GM04503 (cell line): Measurements from ENCODE around the gene DPCD.

Experiments used
- DNase-seq: peaks from one replicate; pipeline ENCODE4 v3.0.0-alpha.2; 2012; ENCODE audit warnings: low read depth

The DPCD gene

DNA sequence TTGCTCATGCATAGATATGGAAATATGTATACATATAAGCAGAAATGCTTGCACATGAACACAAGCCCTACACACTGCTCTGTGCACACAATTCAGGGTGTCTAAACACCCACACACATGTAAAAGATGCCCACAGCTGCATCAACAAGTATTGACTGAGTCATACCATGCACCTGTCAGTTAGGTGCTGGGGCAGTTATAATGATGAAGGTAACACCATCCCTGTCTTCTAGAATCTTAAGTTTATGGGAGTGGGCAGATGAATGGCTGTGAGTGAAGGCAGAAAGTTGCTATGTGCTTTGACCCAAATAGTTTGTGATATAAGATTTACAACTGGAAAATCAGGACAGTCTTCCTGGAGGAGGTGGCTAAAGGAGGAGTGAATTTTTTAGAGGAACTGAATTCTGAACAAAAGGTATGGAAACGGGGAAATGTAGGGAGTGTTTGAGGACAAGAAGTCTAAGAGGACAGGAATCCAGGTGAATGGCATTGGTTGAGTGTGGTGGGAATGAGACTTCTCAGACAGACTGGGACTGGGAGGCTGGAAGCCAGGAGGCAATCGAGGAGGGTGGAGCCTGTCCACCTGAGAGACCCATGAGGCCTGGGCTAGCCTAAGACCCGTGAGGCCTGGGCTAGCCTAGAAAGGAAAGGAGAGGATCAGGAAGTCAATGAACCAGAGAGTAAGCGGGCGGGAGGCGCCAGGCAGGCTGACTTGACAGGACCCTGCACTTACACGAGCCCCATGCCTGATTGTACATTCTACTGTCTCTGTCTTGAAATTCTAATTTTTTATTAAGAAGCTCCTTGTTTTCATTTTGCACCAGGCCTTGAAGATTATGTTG is 20.7 kb upstream of the DPCD start:
- DNase-seq, result no peak

DNA sequence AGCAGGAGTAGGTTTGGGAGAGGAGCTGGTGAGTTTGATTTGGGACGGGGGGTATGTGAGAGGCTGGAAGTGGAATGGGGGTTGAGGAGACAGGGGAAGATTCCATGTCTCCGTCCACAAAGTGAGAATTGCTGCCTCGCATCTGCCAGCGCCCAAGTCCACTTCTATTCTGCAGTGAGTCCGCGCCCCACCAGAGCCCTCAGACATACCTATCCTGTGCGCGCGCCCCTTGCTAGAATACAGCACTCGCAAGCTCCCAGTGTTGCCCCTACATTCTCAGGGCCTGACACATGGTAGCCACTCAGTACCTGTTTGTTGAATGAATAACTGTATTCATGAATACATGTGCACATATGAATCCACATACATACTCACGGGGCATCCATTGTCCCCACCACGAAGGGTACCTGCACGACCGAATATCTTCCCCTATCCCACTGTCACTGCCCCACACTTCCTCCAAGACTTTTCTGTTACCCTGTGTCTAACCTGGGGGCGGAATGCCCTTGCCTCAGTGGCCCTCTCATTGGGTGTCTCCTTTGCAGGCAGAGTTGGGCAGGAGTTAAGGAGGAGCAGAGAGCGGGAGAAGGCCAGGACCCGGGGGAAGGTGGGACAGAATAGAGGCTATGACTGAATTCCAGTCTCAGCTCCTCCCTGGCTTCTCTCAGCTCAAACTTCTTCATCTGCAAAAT is 19.9 kb upstream of the DPCD start:
- DNase-seq, result no peak

DNA sequence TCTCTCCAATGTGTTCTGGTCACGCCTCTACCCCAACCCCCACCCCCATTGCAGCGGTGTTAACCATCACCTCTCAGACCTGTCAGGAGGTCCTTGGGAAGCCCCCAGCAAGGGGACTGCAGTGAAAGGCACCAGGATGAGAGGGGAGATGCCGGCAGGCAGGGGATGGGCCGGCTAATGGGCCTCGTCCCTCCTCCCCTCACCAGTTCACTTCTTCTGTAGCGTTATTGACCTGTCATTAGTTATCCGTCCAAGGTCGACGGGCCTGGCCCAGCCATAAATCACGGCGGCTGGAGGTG is 18.8 kb upstream of the DPCD start:
- no peak for DNase-seq

DNA sequence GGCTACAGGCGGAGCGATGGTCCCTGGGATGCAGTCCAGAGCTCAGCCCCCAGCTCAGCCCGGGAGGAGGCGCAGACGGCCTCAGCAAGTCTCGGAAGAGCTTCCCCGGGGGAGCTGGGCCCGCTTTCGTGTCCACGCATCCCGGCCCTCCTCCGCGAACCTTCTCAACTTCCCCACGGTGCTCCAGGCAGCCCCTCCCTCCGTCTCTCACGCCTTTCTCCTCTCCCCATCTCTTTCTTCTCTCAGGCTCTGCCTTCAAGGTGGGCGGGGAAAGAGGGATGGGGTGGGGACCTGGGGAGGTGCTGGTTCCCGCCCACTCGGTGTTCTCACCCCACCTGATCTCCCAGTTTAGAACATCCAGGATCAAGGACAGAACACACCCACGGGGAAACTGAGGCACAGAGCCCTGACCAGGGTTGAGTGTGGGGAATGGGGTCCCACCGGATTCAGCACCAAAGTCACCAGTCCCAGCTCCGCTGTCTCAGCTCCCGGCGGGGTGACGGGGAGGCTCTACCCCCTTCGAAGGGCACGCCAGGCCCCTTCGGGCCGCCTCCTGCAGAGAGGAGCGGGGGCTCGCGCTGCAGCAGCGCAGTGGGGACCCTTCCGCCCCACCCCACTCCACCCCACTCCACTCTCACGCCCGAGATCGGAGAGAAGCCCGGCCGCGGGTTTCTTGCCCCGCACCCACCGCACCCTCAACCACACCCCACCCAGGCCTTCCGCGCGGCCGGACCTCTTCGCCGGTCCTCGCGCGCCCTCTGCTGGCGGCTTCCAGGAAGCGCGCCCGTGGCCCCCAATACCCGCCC is 18.3 kb upstream of the DPCD start:
- DNase-seq, result no peak

DNA sequence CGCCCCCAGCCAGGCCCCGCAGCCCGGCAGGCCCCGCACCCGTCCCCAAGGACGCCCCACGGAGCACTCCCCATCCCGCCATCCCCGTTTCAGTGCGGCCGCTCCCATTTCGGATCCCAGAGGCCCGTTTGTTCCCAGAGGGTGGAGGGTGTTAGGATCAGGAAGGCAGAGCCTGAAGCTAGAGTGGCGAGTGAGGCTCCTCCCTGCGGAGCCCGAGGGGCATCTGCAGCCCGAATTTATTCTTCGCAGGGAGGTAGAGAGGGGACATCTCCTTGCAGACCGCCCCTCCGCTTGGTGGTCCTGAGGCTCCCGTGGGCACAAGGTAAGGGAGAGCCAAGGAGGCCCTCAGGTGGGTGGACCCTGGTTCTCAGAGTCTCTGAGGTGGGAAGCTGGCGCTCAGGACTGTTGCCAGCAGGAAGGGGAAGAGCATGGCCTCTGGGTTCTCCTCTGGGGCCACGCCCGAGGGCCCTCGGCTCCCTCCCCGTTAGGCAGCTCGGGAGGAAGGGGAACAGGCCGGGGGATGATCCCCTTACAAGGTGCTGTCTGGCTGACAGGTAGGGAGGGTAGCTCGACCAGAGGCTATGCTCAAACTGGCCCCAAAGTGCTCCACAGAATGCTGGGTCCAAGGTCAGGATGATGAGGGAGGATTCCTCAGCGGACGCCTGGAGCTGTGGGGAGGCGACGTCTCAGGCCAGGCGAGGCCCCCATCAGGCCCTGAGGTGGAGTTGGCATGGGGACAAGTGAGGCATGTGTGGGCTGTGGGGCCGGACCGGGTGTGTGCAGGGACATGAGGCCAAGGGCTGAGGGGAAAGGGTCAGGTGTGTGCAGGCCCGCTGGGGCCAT is 17.5 kb upstream of the DPCD start:
- no peak for DNase-seq

DNA sequence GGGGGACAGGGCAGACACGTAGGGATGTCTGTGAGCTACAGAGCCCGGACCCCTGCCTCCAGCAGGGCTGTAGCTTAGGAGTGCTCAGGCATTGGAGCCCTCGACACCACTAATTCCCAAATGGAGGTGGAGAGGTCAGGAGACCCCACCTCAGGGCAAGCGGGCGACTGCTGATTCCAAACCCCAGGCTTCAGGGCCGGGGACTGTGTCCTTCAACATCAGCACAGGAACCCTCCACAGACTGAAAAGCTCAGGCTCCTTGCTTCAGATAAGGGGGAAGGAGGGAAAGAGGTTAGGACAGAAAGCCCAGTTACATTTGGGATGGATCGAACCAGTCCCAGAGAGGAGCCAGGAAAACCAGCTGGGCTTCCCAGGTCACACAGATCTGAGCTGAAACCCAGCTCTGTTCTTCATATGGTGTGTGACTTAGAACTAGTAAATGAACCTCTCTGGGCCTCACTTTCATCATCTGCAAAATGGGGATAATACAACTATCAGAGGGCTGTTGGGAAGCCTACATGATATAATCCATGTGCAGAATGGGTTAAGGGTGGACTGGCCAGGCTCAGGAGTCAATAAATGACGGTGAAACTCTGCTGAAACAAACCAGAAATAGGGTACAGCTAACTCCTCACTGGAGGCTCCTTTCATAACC is 16.7 kb upstream of the DPCD start:
- DNase-seq, result no peak

DNA sequence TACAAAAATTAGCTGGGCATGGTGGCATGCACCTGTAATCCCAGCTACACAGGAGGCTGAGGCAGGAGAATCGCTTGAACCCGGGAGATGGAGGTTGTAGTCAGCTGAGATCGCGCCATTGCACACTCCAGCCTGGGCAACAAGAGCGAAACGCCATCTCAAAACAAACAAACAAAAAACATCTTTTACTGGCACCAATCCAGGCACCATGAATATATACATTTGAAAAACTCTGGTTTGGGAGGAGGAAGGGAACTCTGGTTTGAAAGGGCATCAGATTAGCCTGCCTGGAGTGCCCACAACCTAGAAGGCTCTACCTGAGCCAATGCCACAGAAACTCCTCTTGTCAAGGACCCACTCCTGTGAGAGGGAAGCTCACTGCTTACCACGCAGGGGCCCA is 16.0 kb upstream of the DPCD start:
- DNase-seq, result no peak

DNA sequence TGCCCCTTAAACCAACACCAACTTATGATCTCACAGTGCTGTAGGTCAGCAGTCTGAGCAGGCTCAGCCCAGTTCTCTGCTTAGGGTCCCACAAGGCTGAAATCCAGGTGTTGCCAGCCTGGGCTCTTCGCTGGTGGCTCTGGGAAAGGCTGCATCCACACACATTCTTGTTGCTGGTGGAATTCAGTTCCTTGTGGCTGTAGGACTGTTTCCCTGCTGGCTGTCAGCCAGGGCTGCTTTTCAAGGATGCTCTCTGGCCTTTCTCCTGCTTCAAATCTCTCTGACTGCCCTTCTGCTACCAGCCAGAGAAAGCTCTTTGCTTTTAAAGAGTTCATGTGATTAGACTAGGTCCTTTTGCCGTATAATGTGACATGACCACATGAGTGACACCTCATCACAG is 15.3 kb upstream of the DPCD start:
- no peak for DNase-seq

DNA sequence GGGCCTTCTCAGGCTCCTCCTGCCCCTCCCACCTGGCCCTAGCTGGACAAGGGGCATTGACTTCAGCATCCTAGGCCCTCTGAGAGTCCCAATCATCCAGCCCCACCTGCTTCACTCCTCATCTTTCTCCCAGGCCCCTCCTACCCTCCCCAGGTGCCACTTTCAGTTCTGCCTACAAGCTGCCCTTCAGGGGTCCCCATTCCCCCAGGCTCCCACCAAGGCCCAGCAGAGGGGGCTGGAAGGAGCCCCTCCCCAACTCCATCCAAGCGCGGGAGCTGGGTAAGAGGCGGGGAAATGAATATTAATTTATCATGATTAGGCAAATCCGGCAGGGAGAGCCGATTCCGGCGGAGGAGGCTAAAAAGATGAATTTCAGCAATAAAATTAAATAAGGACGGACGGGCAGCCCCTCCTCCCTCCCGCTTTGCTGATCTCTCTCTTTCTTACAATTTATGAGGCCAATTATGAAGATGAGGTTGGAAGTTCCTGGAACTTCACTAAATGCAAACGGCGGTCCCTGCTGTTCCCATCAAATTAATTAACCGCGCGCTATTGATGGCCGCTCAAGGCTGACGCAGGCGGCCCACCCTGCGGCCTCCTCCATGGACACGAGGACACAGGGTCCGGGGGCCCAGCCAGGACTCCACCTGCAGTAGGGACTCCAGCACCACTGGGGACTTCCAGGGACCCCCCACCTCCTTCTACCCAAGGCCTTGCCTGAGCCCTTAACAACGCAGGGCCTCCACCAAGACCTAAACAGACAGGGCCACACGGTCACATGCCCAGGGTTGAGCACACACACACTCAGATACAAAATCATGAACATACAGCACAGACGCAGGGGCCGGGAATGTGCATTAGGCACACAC is 14.0 kb upstream of the DPCD start:
- DNase-seq, result no peak

DNA sequence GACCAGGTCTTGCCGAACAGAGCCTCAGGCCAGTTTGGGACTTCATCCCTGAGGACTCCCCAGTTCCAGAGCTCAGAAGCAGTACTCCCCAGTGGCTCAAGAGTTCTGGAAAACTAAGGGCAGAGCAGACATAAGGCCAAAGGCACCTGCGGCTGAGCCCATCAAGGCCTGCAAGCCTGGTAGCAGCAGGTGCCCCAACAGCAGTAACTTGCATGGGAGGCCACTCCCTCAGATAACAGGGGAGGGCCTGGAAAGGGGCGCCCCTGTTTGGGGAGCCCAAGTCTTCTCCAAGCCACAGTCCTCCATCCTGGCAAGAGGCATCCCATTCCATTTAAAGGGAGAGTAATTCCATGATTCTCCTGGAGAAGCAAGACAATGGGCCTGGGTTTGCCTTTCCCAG is 13.0 kb upstream of the DPCD start:
- DNase-seq, result no peak

DNA sequence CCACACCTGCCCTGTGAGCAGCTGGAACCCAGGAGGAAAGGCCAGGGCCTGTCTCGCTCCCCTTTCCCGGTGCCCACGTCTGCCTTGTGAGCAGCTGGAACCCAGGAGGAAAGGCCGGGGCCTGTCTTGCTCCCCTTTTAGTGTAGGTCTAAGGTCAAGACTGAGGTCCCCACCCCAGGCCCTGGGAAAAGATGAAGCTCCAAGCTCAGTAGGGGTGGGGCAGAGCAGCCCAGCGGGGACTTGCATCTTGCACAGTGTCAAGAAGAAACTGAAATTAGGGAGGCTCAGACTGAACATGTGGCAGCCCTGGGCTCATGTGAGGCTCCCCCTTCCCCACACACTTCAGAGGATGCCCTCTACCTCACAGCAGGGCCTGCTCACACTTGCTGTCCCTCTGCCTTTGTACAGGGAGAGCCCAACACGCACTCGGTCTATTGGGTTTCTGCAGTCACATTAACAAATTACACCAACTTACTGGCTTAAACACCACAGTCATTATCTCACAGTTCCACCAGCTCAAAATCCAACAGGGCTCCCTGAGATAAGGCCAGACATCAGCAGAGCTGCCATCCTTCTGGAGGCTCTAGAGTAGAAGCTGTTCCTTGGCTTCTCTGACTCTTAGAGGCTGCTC is 12.4 kb upstream of the DPCD start:
- no peak for DNase-seq

DNA sequence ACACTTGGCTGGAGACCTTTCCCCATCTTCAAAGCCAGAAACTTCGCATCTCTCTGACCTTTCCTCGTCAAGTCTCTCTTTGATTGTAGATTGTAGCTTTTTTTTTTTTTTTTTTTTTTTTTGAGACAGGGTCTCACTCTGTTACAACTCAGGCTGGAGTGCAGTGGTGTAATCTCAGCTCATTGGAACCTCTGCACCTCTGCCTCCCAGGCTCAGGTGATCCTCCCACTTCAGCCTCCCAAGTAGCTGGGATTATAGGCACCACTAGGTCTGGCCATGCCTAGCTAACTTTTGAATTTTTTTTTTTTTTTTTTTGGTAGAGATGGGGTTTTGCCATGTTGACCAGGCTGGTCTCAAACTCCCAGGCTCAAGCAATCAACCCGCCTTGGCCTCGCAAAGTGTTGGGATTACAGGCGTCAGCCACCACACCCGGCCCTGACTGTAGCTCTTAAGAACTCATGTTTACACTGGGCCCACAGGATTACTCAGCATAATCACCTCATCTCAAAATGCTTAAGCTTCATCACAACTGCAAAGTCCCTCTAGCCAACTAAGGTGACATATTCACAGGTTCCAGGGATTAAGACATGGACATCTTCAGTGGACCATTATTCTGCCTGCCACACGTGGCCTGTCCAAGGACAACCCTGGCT is 11.8 kb upstream of the DPCD start:
- no peak for DNase-seq

DNA sequence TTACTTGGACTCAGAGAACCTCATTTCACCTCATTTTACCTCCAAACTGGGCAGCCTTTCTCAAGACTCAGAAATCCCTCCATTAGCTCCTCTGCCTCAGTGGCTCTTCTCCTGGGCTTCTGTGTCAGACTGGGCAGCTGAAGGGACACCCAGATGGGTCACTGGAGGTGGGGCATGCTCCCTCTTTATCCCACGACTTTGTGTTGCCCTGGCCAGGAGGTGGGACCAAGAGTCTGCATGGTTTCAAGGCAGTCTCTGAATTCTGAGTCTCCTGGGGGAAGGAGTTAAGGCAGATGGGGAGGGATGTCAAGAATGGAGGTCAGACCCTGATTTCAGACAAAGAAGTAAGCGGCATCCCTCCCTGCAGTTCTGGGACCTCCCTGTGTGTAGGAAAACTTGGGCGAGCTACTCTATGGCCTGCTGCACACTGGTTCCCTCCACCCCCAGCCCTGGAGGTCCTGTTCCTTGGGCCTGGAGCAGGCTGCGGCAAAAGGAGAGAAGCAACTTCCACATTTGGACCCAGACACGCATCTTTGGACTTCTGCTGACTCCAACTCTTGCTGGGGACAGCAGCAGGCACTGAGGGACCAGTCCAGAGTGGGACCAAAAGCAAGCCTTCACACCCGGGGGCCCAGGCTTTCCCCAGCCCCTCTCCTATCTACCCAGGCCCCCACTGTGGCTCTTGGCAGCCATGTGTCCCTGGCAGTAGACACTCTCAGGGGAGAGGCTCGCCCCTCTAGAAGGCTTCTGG is 10.8 kb upstream of the DPCD start:
- DNase-seq, result no peak

DNA sequence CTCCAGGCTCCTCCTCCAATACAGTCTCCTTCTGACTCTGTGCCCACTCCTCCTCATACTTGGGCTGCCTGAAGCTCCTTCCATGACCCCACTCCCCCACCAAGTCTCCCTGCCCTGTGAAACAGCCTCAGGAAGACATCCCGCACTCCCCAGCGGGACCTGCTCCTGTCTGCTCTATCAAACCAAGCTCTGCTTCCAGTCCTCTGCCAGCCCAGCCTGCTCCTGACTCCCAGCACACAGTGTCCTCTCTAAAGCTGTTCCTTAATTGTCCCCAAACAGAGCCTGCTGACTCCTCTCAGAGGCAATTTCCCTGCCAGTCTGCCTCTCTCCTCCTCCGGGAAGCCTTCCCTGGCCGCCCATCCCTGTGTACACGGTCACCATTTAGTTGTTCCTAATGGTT is 9.9 kb upstream of the DPCD start:
- DNase-seq, result no peak

DNA sequence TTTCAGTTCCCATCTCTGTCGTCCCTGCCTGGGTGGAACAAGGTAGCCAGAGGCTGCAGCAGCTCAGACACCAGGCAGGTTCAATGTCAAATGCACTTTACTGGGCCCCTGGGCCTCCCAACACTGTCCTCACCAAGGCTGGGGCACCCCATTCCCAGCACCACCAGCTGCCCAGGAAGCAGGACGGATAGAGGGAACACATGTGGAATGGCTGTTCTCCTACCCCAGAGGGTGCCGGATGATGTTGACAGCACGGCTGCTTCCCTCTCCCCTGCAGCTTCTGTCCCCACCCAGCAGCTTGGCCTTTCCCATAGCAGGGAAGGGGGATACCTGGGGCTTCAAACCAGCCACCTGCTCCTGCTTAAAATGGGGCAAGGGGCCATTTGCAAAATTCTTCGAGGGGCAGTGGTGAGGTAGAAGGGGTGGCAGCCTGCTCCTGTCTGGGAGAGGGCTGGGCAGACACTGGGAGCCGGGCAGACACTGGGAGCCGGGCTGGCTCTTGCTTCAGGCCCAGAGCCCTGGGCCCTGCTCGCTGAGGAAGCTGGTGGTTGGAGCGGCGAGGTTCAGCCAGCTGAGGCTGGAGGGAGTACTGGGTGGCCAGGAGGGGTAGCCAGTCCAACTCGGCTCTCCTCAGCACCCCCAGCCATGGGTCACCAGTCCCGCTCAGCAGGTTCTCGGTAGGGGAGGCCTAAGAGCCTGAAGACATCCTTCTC is 9.2 kb upstream of the DPCD start:
- DNase-seq, result no peak

DNA sequence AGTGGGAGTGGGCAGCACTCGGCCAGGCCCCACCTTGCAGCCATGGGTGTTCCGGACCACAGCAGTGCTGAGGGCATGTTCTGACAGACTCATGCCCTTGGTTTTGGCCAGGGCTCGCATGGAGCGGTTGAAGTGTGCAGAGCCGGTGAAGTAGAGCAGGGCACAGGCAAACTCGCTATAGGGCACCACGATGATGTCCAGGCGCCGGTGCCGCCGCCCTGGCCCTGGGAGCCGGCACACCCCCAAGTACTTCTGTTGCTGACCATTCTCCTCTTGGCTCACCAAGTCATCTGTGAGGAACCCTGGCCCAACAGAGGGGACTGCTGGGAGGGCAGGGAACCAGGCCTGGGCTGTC is 8.6 kb upstream of the DPCD start:
- no peak for DNase-seq

DNA sequence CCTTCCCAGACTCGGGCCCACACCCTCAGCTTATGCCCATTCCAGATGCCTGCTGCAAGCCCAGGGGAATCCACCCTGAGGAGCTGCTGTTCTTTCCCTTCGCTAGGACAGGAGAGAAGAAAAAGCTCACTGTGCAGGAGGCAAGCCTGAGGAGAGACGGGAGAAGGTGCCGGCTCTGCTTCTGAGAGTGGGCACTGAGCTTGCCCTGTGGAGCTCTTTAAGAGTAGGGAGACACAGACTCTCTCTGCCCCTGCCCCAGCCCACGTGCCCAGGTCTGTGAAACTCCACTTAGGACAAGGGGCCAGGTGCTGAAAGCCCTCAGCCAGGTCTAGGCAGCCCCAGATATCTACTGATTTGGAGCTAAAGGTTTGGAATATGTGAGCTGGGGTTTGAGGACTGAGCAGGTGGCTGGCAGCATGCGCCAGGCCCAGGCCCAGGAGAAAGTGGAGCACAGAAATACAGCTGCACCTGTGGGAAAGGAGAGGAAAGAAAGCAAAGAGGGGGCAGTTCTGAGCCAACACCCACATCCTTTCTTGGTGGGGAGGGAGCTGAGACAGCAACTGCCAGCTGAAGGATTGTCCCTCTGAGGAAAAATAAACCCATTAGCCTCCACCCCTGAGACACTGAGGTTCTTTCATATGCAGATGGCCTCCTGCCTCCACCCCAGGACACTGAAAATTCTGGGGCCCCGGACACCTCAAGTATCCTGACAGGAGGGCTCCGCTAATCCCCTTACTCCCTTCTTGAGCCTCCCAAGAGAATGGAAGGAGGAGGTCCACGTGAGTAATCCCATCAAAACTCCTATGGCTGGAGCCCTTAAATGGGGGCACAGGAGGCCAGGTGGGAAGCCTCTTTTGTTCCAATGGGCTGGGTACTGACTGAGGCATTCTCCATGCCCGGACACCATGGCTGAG is 7.4 kb upstream of the DPCD start:
- DNase-seq, result no peak
